Endometrium (tissue), 2 donors: Measurements from ENCODE around the gene SLF1.
A peak's percentile ranks its signal among the peaks of the same experiment; 100 is the strongest.

Experiments used
- FAIRE-seq: peaks from 2 replicates; lab custom pipeline; 2012; peaks lifted over from hg19 to GRCh38; lab: Jason Lieb, UNC
- donor health status: control.
- donor health status: control.

The SLF1 gene

GRCh38 chr5:94711785-94712184, 93.3 kb downstream of the SLF1 start:
- FAIRE-seq, result no peak

- no peak for FAIRE-seq
Observed at GRCh38 chr5:94715768-94716167, 97.3 kb downstream of the SLF1 start.

GRCh38 chr5:94725142-94725541, 106.7 kb downstream of the SLF1 start:
- no peak for FAIRE-seq

GRCh38 chr5:94731471-94731870, 113.0 kb downstream of the SLF1 start:
- peak; percentile 45 for FAIRE-seq

GRCh38 chr5:94736498-94736897, 118.0 kb downstream of the SLF1 start:
- no peak for FAIRE-seq

- FAIRE-seq, result no peak
Observed at GRCh38 chr5:94740286-94740685, 121.8 kb downstream of the SLF1 start.

GRCh38 chr5:94742852-94743251, 124.4 kb downstream of the SLF1 start:
- no peak for FAIRE-seq

GRCh38 chr5:94744906-94745305, 126.4 kb downstream of the SLF1 start:
- no peak for FAIRE-seq

- no peak for FAIRE-seq
Observed at GRCh38 chr5:94745786-94746730, 127.6 kb downstream of the SLF1 start.

GRCh38 chr5:94746731-94747124, 128.3 kb downstream of the SLF1 start:
- no peak for FAIRE-seq
